GM18870 (cell line): Measurements from ENCODE around the gene CLDN1.

Experiments
- ATAC-seq: cut with Tn5 transposase; IDR thresholded peaks from one replicate; pipeline ENCODE4 v1.9.1; 2021; ENCODE audit warnings: moderate library complexity; ENCODE audit not compliant: unreplicated experiment

The CLDN1 gene

GRCh38 chr3:190321789-190322603 is at the start of gene CLDN1:
TSS of gene CLDN1 (minus strand) at chr3:190322446. CDS start at chr3:190322206, 240 bp downstream.
- peak; percentile 52 for ATAC-seq

GRCh38 chr3:190371152-190371551 is 48.9 kb upstream of the CLDN1 start:
- ATAC-seq: no peak

GRCh38 chr3:190370369-190370768 is 48.1 kb upstream of the CLDN1 start:
- ATAC-seq: no peak

- no peak for ATAC-seq
These were observed 47.5 kb upstream of the CLDN1 start for GRCh38 chr3:190369668-190370295.

- ATAC-seq: no peak
These were observed 46.6 kb upstream of the CLDN1 start for GRCh38 chr3:190368881-190369280.

- no peak for ATAC-seq
These were observed 43.9 kb upstream of the CLDN1 start for GRCh38 chr3:190366133-190366532.

- no peak for ATAC-seq
These were observed 40.0 kb upstream of the CLDN1 start for GRCh38 chr3:190362258-190362657.

GRCh38 chr3:190361791-190362190 is 39.5 kb upstream of the CLDN1 start:
- ATAC-seq: no peak

- ATAC-seq: no peak
These were observed 38.0 kb upstream of the CLDN1 start for GRCh38 chr3:190360228-190360627.

GRCh38 chr3:190359813-190360212 is 37.6 kb upstream of the CLDN1 start:
- no peak for ATAC-seq

- ATAC-seq: no peak
These were observed 35.2 kb upstream of the CLDN1 start for GRCh38 chr3:190357468-190357867.

GRCh38 chr3:190356246-190356645 is 34.0 kb upstream of the CLDN1 start:
- ATAC-seq: no peak

GRCh38 chr3:190352861-190353457 is 30.7 kb upstream of the CLDN1 start:
- ATAC-seq: no peak

- ATAC-seq: no peak
These were observed 24.3 kb upstream of the CLDN1 start for GRCh38 chr3:190346541-190346940.

- no peak for ATAC-seq
These were observed 23.6 kb upstream of the CLDN1 start for GRCh38 chr3:190345878-190346277.

- ATAC-seq: no peak
These were observed 23.0 kb upstream of the CLDN1 start for GRCh38 chr3:190345027-190345821.

- ATAC-seq: no peak
These were observed 17.8 kb upstream of the CLDN1 start for GRCh38 chr3:190340071-190340470.

- peak; percentile 73 for ATAC-seq
These were observed 16.9 kb upstream of the CLDN1 start for GRCh38 chr3:190339130-190339529.

GRCh38 chr3:190338717-190339116 is 16.5 kb upstream of the CLDN1 start:
- ATAC-seq: no peak

GRCh38 chr3:190337301-190337700 is 15.1 kb upstream of the CLDN1 start:
- no peak for ATAC-seq

GRCh38 chr3:190336516-190337189 is 14.4 kb upstream of the CLDN1 start:
- ATAC-seq: no peak
